NCI-H82 treated with DMSO at 0.1 percent for 48 hours (cell line): ENCODE results near the gene UBE2Z.
"Not testable (repeated sequence)": the region's sequence is repeated elsewhere in the genome, so short reads cannot be mapped to it uniquely, and the experiment has no call there.

Source experiments
- DNase-seq: peaks from one replicate; lab custom pipeline; 2025; ENCODE audit not compliant: unreplicated experiment; lab: John Stamatoyannopoulos, UW

The UBE2Z gene

DNA sequence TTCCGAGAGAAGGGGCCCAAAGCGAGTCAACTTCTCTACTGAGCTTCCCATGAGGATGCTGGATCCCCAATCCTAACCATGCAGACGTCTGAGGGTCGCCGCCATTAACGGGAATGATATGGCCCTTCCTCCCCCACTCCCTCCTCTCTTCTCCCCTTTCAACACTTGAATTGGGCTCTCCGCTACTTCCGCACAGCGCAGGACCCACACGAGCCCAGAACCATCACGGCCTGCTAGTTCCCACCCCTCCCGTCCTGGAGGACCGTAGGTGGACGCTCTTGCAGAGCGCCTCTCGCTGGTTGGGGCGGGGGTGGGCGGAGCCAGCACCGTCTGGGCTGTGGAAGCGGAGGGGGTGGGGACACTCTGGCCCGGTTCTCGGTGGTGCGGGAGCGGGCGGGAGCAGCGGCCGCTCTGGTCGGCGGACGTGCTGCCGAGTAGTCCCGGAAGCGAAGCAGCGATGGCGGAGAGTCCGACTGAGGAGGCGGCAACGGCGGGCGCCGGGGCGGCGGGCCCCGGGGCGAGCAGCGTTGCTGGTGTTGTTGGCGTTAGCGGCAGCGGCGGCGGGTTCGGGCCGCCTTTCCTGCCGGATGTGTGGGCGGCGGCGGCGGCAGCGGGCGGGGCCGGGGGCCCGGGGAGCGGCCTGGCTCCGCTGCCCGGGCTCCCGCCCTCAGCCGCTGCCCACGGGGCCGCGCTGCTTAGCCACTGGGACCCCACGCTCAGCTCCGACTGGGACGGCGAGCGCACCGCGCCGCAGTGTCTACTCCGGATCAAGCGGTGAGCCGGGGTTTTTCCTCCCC lies at the start of gene UBE2Z:
TSS of gene UBE2Z (plus strand) at position 361 of the 797 bp plus-strand sequence. CDS start at position 458, 97 bp downstream.
- peak; percentile 92 for DNase-seq

DNA sequence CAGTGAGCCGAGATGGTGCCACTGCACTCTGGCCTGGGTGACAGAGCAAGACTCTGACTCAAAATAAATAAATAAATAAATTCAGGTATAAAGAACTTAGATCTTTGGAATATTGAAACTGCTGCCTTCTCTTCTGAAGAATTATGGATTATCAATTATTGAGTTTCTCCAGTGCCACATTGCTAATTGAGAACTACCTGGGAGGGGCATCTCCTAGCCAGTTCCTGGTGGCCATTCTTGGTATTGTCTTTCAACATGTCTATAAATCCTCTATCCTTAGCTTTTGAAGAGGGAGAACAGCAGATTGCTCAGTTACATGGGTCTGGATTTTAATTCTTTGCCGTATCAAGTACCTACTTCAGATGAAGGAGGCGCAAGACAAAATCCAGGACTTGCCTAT lies 48.2 kb upstream of the UBE2Z start:
- DNase-seq: no peak

DNA sequence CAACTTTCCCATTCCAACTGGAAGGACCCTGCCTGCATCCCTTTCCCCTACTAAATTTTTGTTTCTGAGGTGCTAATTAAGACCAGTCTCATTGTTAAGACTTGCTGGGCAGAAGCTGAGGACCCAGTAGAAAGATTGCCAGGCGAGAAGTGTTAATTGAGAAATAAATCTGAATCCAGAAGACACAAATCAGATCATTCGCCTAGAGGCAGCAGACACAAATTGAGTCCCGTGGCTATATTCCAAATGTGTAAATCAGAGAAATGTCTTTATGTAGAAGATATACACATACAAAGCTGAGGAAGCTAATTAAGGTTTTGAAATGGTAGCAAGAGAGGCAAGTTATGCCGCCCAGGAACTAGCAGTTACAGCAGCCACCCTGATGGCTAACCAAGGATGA lies 47.8 kb upstream of the UBE2Z start:
- DNase-seq: no peak

DNA sequence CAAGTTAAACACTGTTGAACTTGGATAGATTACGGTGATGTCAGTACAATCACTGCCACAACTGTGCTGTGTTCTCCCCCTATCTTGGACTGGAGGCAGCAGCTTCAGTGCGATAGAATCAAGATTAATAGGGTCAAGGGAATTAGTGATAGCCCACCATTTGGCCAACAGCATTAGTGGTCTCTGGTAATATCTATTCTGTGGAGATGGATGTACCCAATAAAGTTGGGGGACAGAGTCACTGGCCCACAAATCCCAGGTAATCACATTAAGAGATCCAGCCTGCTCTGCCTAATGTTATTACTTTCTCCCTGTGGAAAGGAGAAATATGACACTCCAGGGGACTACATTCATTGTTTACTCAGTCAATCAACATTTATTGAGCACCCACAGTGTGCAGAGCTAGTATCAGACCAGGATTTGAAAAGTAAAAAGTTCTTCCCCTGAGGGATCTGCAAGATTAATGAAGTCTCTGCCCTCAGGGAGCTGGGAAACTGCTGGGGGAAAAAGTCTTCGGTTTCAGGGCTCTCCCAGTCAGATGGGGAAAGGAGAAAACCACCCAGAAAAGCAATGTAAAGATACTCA lies 39.2 kb upstream of the UBE2Z start:
- peak; percentile 98 for DNase-seq

GRCh38 chr17:48869821-48870318 lies 38.3 kb upstream of the UBE2Z start:
- peak; percentile 98 for DNase-seq

GRCh38 chr17:48871035-48871550 lies 37.1 kb upstream of the UBE2Z start:
- no peak for DNase-seq

DNA sequence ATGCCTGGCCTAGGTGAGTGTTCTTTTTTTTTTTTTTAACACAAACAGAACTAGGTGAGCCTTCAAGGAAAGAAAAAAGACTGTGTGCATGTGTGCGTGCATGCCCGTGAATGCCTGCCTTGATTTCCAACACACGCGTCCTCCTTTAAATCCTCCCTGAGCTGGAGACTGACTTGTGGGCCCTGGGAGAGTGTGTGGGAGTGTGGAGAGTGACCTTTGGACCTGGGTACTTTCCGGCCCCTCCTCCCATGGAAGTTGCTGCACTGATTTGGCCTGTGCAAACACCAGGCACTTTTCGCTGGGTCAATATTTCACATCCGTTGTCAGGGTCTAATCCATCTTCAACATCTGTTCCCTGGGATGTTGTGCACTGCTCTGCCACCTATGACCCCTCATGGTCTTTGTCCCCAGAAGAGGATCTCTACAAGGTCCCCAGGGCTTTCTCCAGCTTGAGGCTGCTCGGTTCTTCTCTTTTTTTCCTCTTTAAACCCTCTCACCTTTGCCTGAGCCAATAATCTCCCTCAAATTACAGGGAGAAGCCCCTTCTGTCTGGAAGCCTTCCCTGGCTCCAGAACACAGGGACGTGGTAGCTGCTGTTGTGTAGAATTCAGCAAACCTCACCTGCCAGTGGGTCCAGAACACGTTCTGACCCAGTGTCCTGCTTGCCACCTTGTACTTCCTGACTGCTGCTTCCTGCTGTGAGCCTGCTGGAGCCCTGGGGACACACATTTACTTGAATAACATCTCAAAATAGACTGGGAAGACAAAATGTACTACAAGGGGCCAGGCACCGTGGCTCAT lies 36.5 kb upstream of the UBE2Z start:
- DNase-seq: peak; percentile 98

- DNase-seq: not testable (repeated sequence)
Measured at GRCh38 chr17:48872409-48872808, 35.8 kb upstream of the UBE2Z start.

- peak; percentile 34 for DNase-seq
Measured at GRCh38 chr17:48873209-48873608, 35.0 kb upstream of the UBE2Z start.

DNA sequence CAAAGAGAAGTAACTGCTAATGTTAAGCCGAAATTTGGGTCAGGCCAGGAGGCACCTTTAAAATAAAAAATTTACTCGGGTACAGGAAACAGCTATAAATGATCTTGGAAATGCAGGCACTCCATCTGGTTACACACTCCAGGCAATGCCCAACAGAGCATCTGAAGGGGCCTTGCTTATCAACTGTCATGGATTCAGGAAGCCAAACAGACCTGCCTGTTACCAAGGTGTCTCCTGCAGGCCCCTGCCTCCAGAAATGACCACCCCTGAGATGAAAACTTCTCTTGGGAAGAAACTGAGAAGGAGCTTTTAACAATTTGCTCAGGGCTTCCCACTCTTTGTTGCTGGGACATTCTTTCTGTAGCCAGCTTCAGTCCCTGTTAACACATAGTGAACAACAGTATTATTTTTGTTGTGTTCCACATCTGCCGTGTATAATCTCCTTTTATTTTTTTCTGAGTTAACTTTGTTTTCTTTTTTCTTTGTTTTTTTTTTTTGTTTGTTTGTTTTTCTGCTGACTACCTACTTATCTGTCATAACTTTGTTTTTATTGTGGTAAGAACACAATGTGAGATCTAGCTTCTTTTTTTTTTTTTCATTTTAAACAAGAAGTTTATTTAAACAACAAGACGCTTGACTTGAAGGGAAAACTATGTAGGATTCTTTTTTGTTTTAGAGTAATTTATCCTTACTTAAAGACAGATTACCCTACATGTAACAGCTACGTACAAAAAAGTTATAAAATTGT lies 34.3 kb upstream of the UBE2Z start:
- no peak for DNase-seq

- peak; percentile 81 for DNase-seq
Measured at GRCh38 chr17:48878920-48879898, 29.0 kb upstream of the UBE2Z start.

GRCh38 chr17:48882272-48882671 lies 25.9 kb upstream of the UBE2Z start:
- DNase-seq: no peak

DNA sequence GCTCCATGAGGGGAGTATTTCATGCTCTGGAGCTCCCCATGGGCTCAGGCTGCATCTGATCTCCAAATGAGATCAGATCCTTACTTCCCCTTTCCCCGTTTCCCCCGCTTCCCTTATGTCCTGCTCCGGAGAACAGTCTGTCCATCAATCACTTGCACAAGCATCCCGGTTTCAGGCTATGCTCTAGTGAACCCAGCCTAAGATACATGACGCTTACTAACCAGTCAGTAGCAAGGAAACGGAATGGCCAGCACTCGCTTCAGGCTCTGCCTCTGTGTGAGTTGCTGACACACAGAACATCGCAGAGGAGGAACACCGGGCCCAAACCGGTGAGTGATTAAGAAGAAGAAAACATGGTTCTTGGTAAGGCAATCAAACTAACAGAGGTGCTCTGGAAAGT lies 25.0 kb upstream of the UBE2Z start:
- DNase-seq: peak; percentile 43

GRCh38 chr17:48890086-48890485 lies 18.1 kb upstream of the UBE2Z start:
- no peak for DNase-seq

- DNase-seq: no peak
Measured at GRCh38 chr17:48892940-48893645, 15.1 kb upstream of the UBE2Z start.

- no peak for DNase-seq
Measured at GRCh38 chr17:48893646-48894508, 14.3 kb upstream of the UBE2Z start.

DNA sequence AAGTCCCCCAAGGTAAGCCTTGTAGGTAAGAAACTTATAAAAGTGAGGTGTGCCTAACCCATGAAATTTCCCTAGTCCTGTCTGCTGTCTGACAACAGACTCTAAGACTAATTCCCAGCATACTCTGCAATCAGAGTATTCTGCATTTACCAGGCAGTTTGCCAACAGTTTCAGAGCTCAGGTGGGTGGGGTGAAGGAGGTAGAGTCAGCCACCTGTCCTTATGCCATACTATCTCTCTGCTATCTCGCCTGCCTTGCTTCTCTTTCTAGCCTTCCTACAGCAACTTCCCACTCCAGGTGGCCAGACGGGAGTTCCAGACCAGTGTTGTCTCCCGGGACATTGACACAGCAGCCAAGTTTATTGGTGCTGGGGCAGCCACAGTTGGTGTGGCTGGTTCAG lies 13.3 kb upstream of the UBE2Z start:
- DNase-seq: no peak

DNA sequence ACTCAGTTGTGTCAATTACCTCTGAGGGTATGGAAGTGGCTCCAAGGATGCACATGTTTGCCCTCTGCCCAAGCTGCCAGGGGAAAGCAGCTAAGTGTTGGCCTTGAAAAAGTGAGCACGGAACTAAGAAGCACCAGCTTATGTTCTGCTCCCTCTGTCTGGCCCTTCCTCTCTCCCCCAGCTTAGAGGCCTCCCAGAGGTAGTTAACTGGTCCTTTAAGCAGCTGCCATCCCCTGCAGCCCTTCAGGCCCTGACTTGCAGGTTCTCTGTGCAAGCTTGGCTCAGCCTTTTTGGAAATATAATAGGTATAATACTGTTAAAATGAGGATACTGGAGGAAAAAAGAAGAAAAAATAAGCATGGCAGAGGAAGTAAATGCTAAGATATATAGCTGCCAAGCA lies 7.0 kb upstream of the UBE2Z start:
- DNase-seq: no peak
